HG02973 (cell line): ENCODE results near the gene XYLT1.

Experiments used
- ATAC-seq: cut with Tn5 transposase; IDR thresholded peaks from one replicate; pipeline ENCODE4 v1.9.1; 2021; ENCODE audit warnings: moderate library complexity; ENCODE audit not compliant: unreplicated experiment

Gene XYLT1

GRCh38 chr16:17168181-17168580 lies 302.6 kb downstream of the XYLT1 start:
- no peak for ATAC-seq

DNA sequence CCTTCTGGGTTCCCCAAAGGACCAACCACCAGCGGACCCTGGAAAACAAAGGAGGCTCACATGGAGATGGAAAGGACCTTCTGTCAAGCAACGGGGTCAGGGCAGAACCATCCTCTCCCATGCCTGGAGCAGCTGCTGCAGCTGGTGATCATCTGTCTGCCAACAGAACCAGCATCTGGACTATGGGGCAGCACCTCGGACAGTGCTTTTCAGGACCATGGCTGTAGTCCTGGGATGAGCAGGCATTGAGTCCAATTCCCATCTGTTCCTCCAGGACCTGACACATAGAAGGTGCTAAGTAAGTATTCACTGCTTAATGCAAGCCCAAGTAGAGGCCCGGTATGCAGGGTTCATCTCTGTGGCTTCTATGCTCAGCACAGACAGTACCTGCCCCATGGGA lies 304.7 kb downstream of the XYLT1 start:
- no peak for ATAC-seq

DNA sequence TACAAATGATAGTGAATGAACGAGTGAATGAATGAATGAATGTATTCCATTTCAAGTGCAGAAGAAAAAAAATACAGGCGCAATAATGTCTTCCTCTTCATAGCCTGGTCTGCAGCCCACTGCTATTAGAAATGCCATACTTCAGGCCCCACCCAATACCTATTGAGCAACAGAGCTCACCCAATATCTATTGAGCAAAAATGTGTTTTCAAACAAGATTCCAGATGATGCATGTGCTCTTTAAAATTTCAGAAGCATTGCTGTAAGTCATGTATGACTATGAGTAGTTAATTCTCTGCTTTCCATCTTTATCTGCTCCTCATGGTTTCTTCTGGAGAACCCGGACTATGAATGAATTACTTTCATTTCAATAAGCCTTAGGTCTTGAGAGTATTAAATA lies 308.2 kb downstream of the XYLT1 start:
- no peak for ATAC-seq

- ATAC-seq, result no peak
Measured at GRCh38 chr16:17160920-17161431, 309.8 kb downstream of the XYLT1 start.

GRCh38 chr16:17160285-17160853 lies 310.4 kb downstream of the XYLT1 start:
- no peak for ATAC-seq

GRCh38 chr16:17159617-17160016 lies 311.1 kb downstream of the XYLT1 start:
- ATAC-seq, result no peak

DNA sequence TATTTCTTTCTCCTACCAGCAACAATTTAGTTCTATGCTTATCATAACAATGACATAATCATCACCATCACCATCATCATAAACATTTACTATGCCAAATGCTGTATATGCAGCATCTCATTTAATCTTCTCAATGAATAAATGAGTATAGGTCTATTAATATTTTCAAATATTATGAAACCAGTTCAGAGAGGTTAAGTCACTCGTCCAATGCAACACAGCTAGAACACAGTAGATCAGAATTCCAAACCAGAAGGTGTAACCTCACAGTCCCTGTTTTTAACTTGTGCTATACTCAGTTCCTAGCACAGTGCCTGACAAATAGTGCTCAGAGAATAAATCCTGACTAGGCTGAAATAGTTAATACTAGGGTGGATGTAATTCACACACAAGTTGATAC lies 314.8 kb downstream of the XYLT1 start:
- ATAC-seq, result no peak

DNA sequence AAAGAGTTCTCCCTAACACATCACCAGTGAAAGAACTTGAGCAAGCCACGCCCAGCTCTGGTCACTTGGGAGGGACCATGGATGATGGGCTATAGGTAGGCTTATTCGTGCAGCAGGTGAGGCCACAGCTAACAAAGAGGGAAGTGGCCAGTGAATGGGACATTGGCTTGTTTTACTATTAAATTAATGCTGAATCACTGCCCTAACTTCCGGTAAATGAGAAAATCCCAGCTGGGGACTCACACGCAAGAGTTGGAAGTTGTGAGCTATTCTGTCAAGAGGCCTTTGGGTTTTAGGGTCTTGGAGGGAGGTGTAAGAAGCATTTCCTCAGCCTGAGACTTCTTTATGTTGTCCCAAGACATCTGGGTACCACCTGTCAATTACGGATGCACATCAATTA lies 315.3 kb downstream of the XYLT1 start:
- no peak for ATAC-seq

DNA sequence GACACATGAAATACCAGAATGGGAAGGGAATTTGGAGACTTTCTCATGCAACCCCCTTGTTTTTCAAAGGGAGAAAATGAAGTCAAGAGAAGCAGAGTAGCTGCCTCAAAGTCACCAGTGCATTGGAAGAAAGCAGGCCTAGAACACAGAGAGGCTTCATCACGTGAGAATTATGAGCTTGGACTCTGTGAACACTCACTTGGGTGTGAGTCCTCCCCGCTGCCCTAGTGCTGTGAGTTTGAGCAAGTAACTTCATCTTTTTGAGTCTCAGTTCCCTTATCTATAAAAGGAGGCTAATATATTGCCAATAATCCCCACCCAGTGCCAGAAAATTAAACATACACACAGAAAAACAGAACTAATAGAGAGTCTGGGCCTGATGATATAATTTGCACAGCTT lies 315.8 kb downstream of the XYLT1 start:
- ATAC-seq, result no peak

DNA sequence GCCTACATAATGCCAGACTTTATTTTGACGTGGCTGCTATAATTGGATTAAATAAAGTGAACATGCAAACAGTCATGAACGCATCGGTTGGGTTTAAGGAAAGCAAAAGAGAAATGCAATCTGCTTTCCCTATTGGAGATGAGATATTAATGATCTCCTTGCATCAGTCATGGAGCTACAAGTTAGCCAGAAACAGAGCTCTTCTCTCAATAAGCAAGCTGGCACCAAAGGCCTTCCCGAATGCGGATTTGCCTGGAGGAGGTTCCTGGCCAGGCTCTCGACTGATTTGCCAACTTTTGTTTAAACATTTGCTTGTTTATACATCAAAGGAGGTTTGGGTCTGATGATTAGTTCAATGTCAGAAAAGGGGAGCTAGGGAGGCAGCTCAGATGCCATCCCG lies 318.4 kb downstream of the XYLT1 start:
- no peak for ATAC-seq

DNA sequence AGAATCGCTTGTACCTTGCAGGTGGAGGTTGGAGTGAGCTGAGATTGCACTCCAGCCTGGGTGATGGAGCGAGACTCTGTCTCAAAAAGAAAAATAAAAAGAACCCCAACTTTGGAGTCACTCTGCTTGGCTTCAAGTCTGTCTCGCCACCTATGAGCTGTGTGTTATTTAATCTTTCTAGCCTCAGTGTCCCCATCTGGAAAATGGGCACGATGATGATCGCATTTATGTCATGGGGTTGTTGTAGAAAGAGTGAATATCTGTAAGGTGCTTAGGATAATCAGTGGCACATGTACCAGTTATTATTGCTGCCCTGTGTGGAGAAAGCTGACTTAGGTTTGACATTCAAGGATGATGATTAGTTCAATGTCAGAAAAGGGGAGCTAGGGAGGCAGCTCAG lies 319.4 kb downstream of the XYLT1 start:
- no peak for ATAC-seq

DNA sequence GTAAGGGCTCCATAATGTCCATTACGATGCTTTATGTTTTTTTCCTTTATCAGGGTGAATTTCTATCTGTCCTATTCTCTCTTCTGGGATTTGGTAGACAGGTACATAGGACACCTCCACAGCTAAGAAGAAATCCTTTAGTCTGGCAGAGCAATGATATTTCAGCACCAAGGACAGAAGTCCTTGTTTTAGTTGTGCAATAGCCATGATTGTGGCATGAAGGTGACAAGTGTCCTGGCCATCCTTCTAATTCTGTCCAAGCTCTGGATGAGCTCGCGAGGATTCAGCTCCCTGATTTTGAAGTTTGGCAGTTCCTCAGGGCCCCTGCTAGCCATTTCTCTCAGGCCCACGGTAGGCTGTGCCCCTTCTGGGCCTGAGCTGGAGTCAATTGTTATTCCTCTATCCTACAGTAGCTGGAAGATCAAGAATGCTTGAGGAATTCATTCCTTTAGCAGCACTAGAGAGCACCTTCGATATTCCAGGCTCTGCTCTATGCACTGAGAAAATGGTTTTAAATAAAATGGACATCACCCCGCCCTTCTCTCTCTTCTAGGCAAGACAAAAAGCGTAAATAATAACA lies 320.8 kb downstream of the XYLT1 start:
- no peak for ATAC-seq

DNA sequence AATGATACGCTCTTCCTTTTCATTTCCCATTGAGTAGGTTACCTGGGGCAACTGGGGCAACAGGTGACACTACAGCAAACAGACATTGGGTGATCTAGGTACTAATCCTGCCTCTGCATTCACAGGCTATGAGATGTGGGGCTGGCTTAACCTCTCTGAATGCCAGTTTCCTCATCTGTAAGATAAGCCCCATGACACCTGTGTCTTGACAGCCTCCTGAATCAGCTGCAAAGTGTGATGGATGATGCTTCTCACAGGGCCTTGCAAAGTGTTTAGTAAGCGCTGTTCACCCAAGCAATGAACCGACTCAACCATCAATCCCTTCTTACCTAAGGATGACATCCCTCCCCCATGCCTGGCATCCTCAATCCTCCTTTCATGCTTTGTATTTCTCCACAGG lies 322.8 kb downstream of the XYLT1 start:
- no peak for ATAC-seq

DNA sequence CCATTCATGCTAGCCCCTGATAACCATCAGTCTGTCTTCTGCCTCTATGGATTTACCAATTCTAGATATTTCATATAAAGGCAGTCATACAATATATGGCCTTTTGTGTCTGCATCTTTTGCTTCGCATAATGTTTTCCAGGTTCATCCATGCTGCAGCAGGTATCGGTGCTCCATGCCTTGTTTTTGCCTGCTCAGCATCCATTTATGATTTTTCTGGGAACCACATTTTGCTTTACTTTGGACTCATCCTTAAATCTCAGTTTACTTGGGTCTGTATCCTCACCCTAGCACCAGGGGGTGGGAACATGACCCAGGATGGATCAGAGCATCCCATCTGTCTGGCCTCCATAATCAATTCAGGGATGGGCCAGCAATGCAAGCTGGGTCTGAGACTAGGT lies 325.7 kb downstream of the XYLT1 start:
- ATAC-seq, result no peak

DNA sequence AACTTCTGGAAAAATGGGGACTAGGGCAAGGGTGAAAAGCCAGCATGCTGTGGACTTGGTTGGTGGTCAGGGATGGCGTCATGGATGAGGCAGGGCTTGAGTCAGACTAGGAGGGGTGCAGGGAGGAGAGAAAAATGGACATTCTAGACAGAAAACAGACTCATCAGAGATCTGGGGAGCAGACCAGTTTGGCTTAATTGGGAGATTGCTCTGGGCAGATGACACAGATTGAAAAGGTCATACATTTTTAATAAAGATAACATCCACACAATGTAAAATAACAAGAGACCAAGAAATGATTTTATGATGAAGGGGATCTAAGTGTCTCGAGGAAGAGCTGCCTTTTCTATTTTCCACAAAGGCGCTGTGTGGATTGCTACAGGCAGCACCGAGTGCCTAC lies 326.3 kb downstream of the XYLT1 start:
- ATAC-seq, result no peak

DNA sequence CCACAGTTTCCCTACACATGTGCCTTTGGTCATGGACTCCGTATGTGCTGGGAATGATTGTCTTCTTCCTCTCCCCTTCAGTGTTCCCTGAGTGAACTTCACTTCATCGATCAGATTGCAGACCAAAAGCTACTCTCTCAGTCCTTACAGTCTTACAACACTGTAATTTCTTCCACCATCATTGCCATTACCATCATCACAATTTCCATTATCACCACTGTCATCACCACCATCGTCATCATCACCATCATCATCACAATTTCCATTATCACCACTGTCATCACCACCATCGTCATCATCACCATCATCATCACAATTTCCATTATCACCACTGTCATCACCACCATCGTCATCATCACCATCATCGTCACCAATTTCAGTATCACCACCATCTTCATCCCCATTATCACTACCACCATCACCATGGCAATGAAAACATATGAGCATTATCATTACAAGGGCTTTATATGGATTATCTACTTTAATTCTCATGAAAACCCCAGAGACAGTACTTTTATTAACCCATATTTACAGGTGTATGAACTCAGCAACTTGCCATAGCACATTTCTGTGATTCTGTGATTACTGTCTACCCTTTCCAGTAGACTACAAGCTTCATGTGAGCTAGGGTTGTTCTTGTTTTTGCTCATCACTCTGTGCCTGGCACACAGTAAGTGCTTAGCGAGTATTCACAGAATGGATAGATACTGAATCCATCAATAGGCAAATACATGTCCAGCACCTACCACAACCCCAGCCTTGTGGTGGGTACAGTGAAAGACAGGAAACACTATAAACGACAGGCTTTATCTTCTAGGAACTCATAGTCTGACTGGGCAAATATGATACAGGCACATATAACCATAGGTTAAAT lies 327.0 kb downstream of the XYLT1 start:
- ATAC-seq, result no peak

DNA sequence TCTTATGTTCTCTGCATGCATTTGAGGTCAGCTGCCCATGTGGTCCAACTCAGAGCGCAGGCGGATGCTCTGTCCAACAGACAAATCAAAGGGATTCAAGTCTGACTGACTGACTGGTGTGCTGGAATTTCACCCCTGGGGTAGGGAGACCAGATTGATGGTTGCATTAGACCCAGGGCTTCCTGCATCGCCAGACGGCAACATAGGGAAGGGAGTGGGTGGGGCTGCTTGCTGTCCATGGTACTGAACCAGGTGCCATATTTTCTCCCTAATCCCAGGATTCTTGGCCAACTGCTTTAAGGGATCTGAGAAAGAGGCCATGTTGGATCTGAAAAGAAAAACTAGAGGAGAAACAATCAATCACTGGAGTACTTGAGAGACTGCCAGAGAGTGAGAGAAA lies 332.0 kb downstream of the XYLT1 start:
- no peak for ATAC-seq

GRCh38 chr16:17135439-17135838 lies 335.3 kb downstream of the XYLT1 start:
- ATAC-seq, result no peak

GRCh38 chr16:17134586-17134985 lies 336.2 kb downstream of the XYLT1 start:
- ATAC-seq, result no peak

DNA sequence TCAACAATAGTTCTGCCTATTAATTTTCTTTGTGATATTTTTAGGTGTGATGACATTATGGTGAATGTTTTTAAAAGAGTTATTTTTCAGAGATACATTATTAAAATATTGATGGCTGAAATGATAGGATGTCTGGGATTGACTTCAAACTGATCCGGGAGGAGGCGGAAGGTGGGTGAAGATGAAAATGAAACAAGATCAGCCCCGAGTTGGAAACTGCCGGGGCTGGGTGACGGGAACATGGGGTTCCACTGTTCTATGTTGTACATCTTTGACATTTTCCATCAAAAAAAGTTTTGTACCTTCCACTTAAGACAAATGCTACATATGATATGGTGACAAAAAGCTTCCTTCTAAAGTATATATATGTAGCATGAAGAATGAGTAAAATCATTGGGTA lies 336.9 kb downstream of the XYLT1 start:
- ATAC-seq, result no peak

GRCh38 chr16:17131351-17131750 lies 339.4 kb downstream of the XYLT1 start:
- ATAC-seq, result no peak

- no peak for ATAC-seq
Measured at GRCh38 chr16:17130733-17131132, 340.0 kb downstream of the XYLT1 start.
